NB4 (cell line): ENCODE data around the gene NOL9.

Source experiments
- POLR2A ChIP-seq: IDR thresholded peaks from 2 replicates; pipeline ENCODE4 v1.6.1; 2011; ENCODE audit warnings: mild to moderate bottlenecking; ENCODE audit not compliant: insufficient read length; ENCODE audit errors: extremely low read depth
- TF ChIP-seq, protein P1 (sequence below): IDR thresholded peaks from one replicate; pipeline ENCODE4 v1.5.1; 2012; ENCODE audit warnings: low read depth, low read length

DNA sequence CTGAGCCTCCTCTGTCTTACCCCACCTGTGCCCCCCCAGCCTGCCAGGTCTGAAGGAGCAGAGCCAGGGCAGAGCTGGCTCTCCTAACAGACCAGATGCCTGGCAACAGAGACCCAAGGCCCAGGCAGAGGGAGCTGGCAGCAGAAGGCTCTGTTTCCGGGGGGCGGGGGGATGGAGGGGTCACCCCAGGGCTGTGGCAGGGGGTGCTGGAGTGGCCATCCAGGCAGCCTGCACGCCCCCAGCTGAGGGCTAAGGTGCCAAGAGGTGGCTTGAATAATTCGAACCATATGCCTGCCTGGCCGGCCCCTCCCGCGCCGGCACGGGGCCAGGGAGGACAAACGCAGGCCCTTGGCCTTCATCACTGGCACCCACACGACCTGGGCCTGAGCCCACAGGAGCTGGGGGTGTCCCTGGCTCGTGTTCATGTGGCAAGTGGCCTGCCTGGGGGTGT is 46.8 kb downstream of the NOL9 start:
- no peak for TF ChIP-seq POLR2A
- TF ChIP-seq, protein P1, sequence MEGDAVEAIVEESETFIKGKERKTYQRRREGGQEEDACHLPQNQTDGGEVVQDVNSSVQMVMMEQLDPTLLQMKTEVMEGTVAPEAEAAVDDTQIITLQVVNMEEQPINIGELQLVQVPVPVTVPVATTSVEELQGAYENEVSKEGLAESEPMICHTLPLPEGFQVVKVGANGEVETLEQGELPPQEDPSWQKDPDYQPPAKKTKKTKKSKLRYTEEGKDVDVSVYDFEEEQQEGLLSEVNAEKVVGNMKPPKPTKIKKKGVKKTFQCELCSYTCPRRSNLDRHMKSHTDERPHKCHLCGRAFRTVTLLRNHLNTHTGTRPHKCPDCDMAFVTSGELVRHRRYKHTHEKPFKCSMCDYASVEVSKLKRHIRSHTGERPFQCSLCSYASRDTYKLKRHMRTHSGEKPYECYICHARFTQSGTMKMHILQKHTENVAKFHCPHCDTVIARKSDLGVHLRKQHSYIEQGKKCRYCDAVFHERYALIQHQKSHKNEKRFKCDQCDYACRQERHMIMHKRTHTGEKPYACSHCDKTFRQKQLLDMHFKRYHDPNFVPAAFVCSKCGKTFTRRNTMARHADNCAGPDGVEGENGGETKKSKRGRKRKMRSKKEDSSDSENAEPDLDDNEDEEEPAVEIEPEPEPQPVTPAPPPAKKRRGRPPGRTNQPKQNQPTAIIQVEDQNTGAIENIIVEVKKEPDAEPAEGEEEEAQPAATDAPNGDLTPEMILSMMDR, result no peak
